Astrocyte of the hippocampus (primary cell): Measurements from ENCODE around the gene SCN5A.

Source experiments
- DNase-seq: peaks from one replicate; pipeline ENCODE4 v3.0.0; 2011; ENCODE audit warnings: low read depth, low spot score

Gene SCN5A

DNA sequence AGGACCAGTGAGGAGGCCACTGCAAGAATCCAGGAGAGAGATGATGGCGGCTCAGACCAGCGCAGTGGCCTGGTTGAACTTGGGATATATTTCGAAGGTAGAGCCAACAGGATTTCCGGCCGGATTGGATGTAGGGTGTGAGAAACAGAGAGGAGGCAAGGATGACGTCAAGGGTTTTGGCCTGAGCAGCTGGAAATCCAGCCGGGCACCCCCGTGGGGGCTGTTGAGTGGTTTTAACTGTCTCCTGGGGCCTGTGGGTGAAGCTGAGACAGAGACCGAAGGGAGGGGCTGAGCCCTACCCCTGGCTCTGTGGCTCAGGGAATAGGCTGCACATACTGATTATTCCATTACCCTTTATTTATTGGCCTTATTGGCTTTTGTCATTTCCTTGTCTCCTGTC lies 107.7 kb downstream of the SCN5A start:
- DNase-seq = no peak

DNA sequence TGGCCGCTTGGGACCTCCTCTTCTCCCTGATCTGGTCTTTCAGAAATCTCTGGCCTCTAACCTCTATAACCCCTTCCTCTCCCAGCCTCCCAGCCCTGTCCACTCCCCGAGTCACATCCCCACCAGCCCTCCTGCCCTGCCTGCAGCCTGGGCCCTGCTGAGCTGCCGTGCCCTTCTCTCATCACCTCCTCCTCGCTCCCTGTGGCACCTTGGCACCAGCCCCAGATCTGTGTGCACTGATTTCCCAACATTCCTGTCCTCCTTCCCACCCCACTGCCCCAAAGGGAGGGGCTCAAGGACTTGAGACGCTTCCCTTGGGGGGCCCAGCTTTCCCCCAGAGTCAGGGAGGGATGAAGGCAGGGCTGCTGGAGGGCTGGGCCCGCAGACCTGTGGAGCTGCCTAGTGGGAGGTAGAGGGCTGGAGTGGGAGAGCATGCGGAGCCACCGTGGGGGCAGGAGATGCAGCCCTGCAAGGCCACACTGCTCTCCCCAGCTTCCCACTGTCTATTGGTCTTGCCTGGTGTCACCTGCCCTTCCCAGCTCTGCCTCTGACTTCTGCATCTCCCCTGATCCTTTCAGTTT lies 110.6 kb downstream of the SCN5A start:
- DNase-seq = no peak

DNA sequence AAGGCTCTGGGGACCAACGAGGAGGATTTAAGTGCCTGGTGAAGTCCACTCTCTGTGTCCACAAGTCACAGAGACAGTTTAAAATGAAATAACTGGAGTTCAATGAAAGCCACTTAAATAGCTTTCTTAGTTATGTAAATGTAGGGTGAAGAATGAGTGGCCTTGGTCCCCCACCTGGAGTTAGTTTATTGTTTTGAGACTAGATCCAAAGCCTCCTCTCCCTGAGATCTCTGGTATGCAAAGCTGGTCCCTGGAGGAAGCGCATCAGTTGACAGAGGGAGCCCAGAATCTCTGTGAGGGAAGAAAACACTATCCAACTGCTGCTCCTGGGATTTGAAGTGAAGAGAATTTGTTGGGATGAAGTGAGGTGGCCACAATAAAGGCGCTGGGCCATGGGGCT lies 112.8 kb downstream of the SCN5A start:
- DNase-seq = no peak

DNA sequence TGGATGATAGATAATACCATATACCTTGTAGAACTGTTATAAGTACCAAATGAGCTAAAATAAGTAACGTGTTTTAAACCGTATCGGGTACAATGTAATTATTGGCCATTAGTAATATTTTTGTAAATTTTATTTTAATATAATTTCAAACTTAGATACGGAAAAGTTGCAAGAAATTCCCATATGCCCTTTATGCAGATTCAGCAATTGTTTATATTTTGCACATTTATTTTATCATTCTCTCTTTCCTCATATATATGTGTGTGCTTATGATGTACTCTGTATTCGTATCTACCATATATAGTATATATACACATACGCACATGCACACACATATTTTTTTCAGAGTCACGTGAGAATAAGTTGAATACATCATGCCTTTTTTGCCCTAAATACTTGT lies 114.9 kb downstream of the SCN5A start:
- no peak for DNase-seq

DNA sequence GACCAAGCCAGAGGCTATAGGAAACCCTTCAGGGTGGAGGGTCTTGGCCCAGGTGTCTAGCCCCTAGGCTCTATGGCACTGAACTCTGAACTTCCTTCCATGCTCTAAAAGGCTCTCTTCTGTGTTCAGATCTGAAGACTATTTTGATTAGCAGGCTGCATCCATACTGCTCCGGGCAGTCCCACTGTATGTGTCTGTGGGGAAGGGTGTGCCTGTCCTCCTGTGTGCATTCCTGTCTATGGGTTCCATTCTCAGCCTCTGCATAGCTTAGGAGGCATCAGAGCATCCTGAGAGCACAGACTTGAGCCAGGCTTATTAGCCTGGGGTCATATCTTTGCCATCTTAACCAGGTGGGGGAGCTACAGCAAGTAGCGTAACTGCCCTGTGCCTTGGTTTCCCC lies 115.3 kb downstream of the SCN5A start:
- no peak for DNase-seq

DNA sequence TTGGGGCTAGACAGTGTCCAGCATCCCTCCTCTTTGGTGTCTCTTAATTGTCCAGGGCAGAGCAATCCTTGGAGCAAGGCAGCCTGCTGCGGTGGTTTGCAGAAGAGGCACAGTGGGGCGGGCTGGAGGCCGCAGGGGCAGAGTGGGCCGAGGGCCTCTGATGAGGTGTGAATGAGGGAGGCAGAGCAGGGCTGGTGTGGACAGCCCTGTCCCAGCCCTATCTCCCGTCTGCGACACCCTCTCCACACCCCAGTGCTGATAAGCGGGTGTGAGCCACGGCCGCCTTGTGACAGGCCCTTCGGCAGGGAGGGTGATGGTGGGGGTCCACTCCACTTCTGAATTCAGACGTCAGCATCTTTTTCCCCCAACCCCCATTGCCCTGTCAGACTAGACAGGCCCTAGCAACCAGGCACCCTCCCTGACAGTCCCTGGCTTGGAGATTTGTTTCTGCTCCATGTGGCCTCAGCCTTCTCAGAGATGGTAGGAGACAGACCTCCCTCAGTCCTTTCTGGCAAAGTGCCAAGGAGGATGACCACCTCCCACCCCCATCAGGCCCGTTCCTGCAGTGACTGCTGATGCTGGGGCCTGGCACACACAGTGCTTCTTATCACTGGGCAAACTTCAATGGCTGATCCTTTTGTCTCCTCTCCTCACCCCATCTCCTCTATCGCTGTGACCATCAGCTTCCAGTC lies 116.1 kb downstream of the SCN5A start:
- DNase-seq = no peak

DNA sequence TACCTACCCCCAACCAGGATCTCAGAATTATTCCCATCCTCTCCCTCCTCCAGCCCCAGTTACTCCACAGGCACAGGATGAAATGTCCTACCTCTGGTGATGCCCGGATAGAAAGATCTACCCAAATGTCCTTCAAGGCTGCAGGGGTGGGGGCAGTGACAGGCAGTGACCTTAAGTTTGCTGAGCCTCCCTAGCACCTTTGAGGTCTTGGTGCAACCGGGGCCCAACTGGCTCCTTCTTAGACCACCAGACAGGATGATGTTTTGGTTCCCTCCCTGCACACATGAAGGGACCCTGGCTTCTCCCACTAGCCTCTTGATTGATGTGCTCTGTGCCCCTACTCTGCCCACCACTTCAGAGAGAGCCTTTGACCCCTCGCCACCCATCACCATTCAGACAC lies 117.0 kb downstream of the SCN5A start:
- DNase-seq = no peak

DNA sequence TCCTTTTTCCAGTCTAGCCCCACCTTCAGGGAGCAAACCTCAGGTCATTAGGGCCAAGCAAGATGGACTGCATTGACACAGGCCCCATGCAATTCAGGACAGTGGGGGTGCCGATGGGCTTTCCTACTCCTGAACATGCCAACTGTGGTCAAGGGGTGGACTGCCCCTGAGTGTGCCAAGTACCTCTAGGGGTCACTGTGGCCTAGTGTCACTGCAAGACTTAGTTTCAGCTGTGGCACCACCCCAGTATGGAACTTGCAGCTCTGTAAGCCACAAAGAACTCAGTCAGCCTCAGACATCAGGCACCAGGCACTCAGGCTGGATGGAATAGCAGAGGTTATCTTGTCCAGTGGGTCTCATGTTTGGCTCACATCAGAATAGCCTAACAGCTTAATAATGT lies 121.0 kb downstream of the SCN5A start:
- DNase-seq = no peak

DNA sequence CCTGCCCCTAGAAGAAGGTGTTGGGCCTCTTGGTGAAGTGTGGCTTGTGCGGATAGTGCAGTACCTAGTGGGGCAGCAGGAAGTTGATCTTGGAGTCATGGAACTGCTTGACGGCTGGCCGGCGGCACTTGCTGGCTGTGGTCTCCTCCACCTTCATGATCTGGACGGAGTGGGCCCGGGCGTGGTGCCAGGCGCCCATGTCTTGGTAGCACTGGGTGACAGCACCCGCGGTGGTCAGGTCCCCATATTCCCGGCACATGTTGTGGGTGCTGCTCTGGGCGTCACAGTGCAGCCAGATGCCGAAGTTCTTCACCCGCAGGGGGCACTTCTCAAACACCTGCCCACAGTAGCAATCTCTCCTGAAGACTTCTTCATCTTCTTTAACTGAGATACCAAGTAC lies 122.7 kb downstream of the SCN5A start:
- DNase-seq = no peak

DNA sequence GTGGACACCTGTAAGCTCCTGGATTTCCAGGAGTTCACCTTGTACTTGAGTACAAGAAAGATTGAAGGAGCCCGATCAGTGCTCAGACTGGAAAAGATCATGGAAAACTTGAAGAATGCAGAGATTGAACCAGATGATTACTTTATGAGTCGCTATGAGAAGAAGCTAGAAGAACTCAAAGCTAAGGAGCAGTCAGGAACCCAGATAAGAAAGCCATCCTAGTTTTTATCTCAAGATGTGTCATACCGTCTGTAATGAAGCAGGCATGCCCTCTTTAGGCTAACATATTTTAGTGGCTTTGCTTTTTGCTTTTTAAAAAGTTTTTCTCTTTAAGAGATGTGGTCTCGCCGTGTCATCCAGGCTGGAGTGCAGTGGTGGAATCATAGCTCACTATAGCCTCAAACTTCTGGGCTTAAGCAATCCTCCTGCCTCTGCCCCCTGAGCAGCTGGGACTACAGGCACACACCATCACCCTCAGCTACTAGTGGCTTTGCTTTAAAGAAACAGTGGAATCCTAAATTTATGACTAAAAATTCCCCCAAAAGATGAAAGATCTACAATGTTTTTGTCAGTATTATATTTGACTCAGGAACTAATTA lies 125.2 kb downstream of the SCN5A start:
- DNase-seq = no peak

DNA sequence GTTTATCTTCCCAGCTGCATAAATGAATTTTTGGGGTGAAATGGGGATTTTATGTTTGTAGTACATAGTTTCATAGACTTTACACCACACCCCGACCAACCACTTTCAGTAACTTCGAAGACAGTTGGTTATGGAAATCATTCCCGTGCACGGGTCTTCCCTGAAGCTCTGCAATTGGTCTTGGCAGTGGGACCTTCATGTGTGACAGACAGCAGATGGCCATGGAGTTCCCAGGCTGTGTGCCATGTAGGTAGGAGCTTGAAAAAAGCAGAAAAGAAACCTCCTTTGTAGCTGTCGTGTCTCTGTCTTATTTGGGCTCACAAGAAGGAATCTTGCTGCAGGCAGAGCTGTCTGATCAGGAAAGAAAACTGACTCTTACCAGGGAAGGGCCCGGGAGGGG lies 127.5 kb downstream of the SCN5A start:
- no peak for DNase-seq

DNA sequence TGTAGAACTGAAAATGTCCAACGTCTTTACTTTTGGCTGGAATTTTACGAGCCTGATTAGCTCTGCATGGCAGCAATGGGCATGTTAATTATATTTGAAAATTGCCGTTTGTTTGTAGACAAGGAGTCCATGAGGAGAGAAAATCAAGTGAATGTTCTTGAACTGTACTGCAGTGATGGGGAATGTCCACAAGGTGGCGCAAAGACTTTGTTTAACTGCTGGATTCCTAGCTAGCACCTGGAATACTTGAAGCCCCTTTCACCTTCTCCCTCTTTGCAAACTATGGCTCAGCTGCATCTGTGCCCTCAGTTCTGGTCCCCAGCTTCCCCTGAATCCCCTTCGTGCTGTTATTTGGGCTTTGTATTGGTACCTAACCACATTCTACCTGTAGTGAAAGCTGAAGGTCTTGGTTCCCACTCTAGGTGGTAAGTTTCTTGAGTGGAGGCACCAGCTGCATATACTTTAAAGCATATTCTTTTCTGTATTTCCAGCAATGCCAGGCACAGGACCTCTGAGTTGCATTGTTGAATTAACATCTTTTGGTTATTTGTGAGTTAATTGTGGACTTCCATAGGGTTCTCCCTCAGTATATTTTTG lies 128.0 kb downstream of the SCN5A start:
- peak; percentile 84 for DNase-seq

DNA sequence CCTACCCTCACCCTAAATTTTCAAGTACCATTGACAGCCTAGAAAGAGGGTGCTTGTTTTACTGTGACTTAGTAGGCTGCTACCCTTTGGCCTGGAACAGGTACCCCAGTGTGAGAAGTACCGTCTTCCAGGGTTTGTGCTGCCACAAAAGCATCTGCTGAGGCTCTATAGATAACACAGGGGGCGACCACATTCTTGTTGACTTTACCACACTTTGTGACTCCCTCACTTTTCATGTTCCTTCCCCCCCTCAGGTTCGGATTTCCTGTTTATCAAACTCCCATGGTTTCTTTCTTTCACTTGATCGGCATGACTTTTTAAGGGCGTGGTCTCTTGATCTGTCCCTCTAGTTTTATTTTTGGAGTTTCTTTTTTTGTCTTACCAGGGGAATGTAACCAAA lies 129.8 kb downstream of the SCN5A start:
- DNase-seq = no peak

DNA sequence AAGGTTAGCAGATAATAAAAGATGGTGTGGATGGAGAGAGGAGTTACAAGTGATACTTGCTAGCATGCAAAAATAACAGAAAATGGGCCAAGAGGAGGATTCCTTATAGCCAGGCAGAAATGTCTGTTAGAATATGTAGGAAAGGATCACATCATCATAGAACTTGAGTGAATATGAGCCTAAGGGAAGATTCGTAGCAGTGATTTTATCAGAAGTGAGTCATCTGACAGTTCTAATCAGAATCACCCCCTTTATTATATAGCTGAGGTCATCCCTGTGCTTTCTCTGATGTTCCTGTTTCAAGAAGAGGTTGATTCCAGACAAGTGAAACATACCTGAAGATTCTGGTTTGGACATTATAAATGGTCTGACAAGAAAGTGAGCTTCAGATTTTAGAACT lies 130.5 kb downstream of the SCN5A start:
- no peak for DNase-seq

DNA sequence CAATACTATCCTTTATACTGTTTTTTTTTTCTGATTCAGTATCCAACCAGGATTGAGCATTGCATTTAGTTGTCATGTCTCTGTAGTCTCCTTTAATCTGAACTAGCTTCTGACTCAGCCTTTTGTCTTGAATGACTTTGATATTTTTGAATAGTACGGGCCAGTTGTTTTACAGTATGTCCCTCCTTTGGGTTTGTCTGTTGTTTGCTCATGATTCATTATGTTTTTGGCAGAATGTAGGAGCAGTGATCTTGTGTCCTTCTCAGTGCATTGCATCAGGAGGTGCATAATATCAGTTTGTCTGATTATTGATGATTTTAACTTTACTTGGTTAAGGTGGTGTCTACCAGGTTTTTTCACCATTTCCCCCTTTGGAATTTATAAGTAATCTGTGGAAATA lies 132.8 kb downstream of the SCN5A start:
- DNase-seq = no peak

DNA sequence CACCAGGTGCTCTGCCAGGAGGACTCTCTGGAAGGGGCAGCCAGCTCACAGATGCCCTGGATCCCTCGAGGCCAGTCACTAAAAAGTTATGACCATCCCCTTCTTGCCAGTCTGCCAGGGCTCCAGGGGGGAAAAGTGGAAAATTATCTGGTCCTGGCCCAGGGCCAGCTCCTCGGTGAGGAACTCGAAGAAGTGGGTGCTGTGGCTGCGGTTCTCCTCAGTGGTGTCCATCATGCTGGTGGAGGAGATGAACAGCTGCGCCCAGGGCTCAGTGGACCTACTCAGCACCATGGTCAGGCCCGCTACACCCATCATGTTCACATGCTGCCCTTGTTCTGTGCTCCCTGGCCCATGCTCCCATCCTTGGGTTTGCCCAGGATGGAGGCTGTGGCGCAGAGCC lies 134.1 kb downstream of the SCN5A start:
- no peak for DNase-seq

DNA sequence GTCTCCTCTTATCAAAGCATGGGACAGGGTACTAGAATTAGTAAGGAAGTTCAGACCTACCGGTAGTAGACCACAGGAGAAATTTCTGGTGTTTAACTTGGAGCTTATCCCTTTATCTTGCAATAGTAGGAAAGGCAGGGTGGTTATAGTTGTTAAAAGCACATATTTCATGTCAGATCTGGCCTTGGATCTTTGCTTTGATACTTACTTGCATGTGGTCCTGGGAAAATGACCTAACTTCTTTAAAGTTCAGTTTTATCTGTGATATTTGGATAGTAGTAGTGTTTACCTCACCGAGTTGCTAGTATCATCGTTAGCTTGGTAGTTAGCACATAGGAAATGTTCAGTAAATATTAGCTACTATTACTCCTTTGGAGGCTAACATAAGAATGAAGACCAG lies 137.9 kb downstream of the SCN5A start:
- DNase-seq = no peak

DNA sequence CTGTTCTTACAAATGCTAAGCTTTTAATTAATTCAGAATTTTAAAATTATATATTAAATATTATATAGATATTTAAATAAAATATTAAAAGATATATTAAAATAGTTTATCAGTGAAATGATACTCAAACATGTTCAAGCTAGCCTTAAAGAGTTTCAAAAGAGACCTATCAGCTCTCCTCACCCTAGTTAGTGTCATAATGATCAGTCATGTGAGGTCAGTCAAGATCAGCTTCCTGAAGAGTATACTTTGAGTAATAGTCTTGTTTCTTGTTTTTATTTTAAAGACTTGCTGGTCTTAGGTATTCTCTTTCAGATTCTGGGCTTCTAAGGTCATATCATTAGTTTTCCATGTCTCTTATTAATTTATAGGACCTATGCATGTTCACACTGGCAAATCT lies 138.9 kb downstream of the SCN5A start:
- DNase-seq = no peak

DNA sequence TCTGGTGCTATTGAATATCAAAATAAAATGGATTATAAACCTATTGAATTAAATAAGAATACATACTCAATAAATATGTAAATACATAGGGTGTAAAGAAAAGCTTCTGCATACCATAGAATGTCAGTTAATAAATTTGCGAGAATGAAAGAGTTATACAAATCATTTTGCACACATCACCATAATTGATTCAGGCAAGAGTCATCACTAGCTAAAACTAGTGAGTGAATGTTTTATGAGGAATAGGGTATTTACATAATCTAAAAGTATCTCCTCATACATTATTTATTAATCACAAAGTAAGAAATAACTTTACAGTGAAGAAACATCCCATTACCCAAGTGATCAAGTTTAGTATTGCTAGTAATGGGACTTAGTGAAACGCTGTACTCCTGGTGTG lies 139.8 kb downstream of the SCN5A start:
- no peak for DNase-seq

DNA sequence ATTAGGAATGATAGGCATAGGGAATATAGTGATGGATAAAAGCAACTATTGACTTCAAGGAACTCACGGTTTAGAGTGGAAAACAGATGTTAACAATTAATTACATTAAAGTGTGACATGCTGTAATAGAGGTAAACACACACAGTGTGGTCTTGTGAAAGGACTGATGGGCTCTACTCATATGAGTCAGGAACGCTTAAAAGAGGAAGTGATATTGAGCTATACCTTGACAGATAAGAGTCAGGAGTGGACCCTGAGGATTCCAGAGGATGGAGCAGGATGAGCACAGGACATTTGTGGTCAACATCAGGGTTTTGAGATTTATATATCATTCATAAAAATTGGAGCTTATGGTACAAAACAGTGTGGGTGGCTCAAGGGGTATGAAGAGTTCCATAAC lies 142.4 kb downstream of the SCN5A start:
- DNase-seq = no peak

DNA sequence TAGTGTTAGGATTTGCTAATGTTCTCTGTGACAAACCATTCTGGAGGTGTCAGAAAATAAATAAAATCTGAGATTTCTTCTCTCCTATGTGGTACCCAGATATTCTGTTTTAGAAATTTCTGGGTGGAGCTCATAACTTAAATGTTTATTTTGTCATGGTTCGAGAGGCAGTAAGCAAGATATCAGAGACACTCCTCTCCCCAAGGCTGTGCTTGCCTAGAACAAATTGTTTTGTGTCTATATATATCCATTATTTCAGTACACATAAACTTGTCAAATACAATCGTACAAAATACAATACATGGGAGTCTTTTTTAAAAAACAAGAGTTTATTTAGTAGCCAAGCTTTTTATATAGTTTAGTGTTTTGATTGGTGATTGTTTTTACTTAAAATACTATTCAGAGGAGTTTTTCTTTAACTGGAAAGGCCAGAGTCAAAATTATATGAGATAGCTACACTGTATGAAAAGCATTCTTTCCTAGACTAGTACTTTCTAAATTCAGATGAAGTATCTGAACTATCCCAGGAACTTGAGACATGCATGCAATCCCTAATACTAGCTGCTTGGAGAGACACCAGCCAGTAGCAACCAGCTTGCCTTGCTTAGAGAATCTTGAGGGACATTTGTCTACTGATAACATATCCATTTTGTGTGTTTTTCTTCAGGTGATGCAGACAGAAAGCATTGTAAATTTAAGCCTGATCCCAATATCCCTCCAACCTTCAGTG lies 148.6 kb downstream of the SCN5A start:
- DNase-seq = no peak
